Measurements from ENCODE around the gene JARID2. TPM values are rescaled to one million over a fixed set of nuclear protein-coding genes. Genes with fewer than 3 reads are reported as not detected.

The JARID2 gene
- total and polyA plus RNA-seq, 2 of the 13 experiments (the other 11 are each of a cell fraction or from before 2014, with no cell fraction given): 7.5 to 10.3 TPM

- TF ChIP-seq ZNF879 (CRISPR knock-in tag; IDR thresholded peaks at IDR 0.05) (no peak), MXI1 (IDR thresholded peaks at IDR 0.05; ENCODE audit: borderline replicate concordance, low read depth, low read length) (peak; percentile 57; the same call in 1 of the 3 replicates), ARNT (IDR thresholded peaks at IDR 0.05) (no peak), ZFAT (CRISPR knock-in tag; conservative IDR thresholded peaks at IDR 0.05) (no peak), ZSCAN12 (CRISPR knock-in tag; IDR thresholded peaks at IDR 0.05) (no peak), ZBTB25 (CRISPR knock-in tag; IDR thresholded peaks at IDR 0.05) (no peak), ZNF614 (CRISPR knock-in tag; IDR thresholded peaks at IDR 0.05; ENCODE audit: borderline replicate concordance) (peak; percentile 70; the same call in 1 of the 2 replicates), ZNF343 (CRISPR knock-in tag; IDR thresholded peaks at IDR 0.05) (no peak), TP53 (CRISPR knock-in tag; conservative IDR thresholded peaks at IDR 0.05) (no peak), SMYD3 (CRISPR knock-in tag; IDR thresholded peaks at IDR 0.05) (0 out of 2 replicates have a peak, but pooled peaks have one; percentile 15), ZNF564 (CRISPR knock-in tag; IDR thresholded peaks at IDR 0.05) (no peak), MATR3 (CRISPR knock-in tag; IDR thresholded peaks at IDR 0.05) (no peak), CAMTA2 (CRISPR knock-in tag; IDR thresholded peaks at IDR 0.05; ENCODE audit: borderline replicate concordance) (no peak), ZNF18 (CRISPR knock-in tag; IDR thresholded peaks at IDR 0.05; ENCODE audit: insufficient replicate concordance) (no peak), PLRG1 (conservative IDR thresholded peaks at IDR 0.05) (no peak), ZMYM2 (CRISPR knock-in tag; IDR thresholded peaks at IDR 0.05) (no peak), ZFP36L2 (CRISPR knock-in tag; IDR thresholded peaks at IDR 0.05) (no peak), POLR2G (IDR thresholded peaks at IDR 0.05; ENCODE audit: low read depth, low read length) (no peak), ZNF205 (CRISPR knock-in tag; IDR thresholded peaks at IDR 0.05) (no peak; the same call in 1 of the 2 replicates), ZNF772 (CRISPR knock-in tag; IDR thresholded peaks at IDR 0.05) (no peak), TAF15 (IDR thresholded peaks at IDR 0.05; ENCODE audit: low read depth, low read length, poor library complexity, severe bottlenecking) (no peak), CBX2 (IDR thresholded peaks at IDR 0.05; ENCODE audit: low read depth, low read length) (no peak), CBX2 (CRISPR knock-in tag; IDR thresholded peaks at IDR 0.05; ENCODE audit: low read depth) (no peak), MIXL1 (CRISPR knock-in tag; IDR thresholded peaks at IDR 0.05) (no peak; the same call in none of the 2 replicates), ZNF558 (CRISPR knock-in tag; IDR thresholded peaks at IDR 0.05; ENCODE audit: borderline replicate concordance) (no peak), ZC3H4 (CRISPR knock-in tag; IDR thresholded peaks at IDR 0.05; ENCODE audit: borderline replicate concordance) (no peak), FOXO1 (CRISPR knock-in tag; IDR thresholded peaks at IDR 0.05) (peak; percentile 84)
- TF ChIP-seq, protein P1, sequence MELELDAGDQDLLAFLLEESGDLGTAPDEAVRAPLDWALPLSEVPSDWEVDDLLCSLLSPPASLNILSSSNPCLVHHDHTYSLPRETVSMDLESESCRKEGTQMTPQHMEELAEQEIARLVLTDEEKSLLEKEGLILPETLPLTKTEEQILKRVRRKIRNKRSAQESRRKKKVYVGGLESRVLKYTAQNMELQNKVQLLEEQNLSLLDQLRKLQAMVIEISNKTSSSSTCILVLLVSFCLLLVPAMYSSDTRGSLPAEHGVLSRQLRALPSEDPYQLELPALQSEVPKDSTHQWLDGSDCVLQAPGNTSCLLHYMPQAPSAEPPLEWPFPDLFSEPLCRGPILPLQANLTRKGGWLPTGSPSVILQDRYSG (CRISPR knock-in tag; IDR thresholded peaks at IDR 0.05): no peak
- TF ChIP-seq, protein P2, sequence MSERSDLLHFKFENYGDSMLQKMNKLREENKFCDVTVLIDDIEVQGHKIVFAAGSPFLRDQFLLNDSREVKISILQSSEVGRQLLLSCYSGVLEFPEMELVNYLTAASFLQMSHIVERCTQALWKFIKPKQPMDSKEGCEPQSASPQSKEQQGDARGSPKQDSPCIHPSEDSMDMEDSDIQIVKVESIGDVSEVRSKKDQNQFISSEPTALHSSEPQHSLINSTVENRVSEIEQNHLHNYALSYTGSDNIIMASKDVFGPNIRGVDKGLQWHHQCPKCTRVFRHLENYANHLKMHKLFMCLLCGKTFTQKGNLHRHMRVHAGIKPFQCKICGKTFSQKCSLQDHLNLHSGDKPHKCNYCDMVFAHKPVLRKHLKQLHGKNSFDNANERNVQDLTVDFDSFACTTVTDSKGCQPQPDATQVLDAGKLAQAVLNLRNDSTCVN (CRISPR knock-in tag; IDR thresholded peaks at IDR 0.05; ENCODE audit: borderline replicate concordance): no peak
Measured at GRCh38 chr6:15504581-15505350, 258.9 kb downstream of the JARID2 start (continued).

Data from HepG2 (cell line).